Occipital lobe (tissue), 2 donors: ENCODE results near the gene COL2A1. TPM values are rescaled to one million over a fixed set of nuclear protein-coding genes. Genes with fewer than 3 reads are reported as not detected.

ENCODE experiments used
- DNase-seq: peaks from one replicate; lab custom pipeline; 2025; lab: John Stamatoyannopoulos, UW
- total RNA-seq: library from RNA; depleted of rRNA; stranded (reverse); fragments of >200 nt; gene quantifications from one replicate; pipeline ENCODE4 v1.2.3, GENCODE V29; 2014

Gene COL2A1
- total RNA-seq, 1 donor from 2014 or later: 0.78 TPM

DNA sequence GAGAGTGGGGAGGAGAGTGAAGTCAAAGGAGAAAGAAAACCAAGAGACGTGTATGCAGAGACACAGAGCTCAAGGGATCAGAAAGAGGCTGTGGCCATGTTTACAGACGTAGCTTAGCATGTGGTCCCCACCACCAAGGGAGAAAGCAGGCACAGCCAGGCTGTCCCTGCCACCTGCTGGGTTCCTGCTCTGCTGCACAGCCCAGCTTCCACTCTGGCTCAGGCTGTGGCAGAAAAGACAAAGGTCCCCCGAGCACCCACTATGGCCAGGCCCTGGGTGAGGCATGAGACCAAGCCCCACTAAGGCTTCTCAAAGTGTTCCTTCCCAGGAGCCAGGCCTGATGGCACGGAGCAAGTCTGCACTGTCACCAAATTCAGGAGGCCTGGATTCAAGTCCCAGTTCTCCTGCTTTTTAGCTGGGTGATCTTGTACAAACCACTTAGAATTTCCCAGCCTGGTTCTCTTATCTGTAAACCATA, 25.9 kb upstream of the COL2A1 start:
- DNase-seq: no peak

DNA sequence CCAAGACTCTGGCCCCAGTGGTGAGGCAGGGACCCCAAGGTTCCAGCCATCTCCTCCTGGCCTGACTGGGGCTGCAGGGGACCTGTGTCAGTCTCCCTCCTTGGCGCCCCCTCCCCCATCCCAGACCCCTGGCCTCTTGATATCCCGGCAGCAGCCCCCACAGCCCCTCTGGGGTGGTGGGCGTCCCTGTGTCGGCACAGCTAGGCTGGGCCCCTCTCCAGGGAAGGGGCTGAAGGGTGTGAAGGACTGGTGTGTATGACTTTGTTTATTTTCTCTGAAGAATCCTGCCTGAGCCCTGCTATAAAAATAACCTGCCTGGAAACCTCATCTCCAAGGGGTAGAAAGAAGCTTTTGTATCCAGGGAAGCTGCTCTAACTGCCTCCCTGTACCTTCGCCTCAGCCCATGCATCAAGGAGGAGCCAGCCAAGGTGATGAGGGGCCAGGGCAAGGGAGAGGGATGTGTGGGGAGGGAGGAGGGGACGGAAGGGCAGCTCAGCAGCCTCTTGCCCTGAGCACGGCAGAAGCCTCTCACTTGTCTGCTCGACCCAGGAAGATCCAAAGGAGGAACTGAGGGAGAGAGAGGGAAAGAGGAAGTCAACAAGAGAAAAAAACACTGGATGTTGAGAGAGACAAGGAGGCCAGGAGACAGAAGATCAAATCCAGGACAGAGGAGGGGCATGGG, 25.4 kb upstream of the COL2A1 start:
- no peak for DNase-seq

DNA sequence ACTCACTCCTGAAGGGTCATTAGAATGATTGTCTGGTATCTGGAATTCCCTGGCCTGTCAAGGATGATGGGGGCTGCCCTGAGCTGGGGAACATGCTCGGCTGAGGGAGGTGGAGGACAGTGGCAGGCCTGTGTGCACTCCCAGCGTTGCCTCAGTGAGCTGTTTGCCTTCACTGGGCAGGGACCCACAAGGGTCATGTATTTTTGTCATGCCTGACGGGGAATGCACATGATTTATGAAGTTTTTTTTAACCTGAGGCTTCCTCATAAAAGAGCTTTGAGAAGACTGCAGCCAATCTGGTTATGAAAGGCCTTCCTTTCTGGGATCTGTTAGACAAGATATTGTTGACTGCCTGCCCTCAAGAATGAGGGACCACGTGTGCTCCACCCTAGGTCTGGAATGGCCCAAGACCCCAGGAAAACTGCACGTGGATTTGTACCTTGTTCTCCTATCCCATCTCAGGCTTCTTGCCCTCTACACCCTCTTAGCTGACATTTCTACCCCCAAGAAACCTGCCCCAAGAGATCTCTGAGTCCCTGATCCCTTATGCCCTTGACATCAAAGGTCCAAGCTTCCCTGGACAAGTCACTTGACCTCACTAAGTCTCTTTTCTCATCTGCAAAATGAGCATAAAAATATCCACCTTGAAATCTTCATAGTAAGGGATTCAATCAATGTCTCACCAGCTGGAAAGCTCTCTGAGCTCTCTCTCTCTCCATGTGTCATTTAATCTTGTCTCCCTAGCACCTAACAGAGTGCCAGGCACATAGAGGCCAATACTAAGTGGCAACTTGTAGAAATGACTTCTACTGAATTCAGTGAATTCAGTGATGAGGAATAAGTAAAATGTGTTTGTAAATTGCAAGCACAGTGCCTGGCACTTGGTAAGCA, 24.5 kb upstream of the COL2A1 start:
- DNase-seq: no peak

DNA sequence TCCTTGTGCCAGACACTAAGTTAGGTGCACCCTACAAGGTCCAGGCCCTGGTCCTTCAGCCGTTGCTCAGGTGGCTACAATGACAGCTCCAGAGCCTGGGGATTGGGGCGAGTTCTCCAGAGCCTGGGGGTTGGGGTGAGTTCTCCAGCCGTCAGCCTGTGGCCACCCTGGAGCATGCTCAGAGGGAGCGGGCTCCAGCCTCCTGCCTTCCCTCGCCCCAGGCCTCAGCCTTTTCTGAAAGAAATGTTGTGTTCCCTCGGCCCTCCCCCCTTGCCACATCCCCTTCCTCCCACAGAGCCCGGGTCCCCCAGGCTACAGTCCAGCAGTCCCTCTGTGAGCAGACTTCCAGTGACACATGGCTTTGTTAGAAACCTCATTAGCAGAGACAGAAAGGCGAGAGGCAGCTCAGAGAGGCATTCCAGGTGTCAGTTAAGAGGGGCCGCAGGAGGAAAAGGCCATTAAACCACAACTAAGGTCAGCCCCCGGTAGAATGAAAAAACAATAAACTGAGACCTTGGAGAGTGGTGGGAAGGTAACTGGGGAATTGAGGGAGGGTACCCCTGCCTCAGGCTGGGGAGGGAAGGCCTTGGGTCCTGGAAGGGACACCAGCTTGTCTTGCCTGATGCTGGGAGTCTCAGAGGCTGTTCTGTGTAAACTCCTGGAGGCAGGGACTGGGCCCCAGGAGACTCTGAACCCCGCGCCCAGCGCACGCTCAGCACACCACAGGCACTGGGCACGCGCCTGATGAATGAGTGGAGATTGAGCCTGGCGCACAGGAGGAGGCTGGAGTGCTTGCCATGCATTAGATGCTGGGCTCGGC, 23.1 kb upstream of the COL2A1 start:
- no peak for DNase-seq

DNA sequence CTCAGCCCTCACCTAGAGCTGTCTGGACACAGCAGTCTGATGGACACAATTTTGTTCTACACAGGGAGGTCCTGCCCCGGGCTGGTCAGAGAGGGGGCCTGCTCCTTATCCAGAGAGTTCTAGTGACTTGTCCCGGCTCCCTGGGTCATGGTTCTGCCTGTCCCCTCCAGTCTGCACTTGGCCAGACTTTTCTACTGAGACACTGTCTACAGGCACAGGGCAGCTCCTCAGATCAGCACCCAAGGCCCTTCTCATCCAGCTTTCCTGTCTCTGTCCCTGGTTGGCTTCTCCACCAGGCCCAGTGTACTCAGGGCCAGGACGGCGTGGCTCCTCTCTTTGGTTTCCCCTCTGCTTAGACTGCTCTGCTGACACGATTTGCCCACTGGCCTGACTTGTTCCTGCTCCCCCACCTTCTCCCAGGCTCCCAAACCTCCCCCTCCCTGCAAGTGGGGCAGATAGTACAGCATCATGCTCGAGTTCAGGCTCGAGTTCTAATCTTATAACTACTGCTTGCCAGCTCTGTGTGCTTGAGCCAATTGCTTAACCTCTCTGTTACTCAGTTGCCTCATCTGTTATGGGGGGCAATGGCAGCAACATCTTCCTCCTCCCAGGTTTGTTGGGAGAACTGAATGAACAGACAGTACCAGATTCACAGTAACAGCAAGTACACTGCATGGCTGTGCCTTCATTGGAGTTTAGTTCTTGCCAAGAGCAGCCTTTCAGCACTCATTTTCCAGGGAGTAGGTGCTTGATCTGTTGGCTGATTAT, 22.0 kb upstream of the COL2A1 start:
- DNase-seq: no peak

DNA sequence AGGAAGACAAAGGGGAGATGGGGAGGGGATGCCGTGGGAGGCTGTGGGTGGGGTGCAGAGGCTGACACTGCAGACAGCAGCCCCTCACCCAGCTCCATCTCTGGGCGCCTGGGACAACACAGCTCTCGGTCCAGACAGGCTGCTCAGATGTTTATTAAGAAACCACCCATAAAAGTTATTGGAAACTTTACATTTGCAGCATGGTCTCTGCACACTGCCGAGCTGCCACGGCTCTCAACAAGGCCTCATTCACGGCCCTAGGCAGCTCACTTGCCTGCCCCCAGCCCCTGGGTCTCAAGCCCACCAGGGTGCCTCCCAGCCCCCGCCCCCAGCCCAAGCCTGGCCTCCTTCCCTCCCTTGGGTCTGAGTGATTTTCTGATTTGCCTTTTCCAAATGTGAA, 21.0 kb upstream of the COL2A1 start:
- DNase-seq: no peak

DNA sequence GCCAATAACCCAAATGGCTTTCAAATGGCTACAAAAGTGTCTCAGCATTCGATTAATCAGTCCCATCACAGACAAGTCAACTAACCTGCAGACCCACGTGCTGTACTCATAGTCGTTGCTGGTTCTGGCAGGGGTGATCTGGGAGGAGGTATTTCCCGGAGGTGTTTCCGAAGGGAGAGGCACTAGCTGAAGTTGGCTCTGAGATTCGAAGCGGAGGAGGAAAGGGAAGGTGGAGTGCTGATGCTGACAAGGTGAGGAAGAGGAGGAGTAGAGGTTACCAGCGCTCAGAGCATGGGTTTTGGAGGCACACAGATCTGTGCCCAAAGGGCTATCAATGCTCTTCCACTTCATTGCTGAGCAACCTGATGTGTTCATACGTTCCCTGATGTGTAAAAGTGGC, 20.5 kb upstream of the COL2A1 start:
- DNase-seq: no peak

DNA sequence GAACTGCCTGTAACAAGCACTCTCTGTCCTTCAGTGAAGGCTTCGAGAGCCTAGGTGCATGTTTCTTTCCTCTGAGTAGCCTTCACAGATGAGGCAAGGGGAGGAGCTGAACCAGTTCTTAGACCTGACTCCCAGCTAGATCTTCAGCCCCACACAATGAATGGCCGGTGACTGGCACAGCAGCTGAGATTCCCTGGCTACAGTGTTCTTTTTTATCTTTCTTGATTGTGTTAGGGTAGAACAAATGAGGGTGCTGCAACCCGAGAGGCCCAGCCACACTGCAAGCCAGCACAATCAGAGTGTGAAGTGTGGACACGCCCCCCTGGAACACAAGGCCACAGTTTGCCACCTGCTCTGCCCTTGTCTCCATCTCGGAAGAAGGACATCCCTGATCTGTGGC, 19.1 kb upstream of the COL2A1 start:
- DNase-seq: no peak

DNA sequence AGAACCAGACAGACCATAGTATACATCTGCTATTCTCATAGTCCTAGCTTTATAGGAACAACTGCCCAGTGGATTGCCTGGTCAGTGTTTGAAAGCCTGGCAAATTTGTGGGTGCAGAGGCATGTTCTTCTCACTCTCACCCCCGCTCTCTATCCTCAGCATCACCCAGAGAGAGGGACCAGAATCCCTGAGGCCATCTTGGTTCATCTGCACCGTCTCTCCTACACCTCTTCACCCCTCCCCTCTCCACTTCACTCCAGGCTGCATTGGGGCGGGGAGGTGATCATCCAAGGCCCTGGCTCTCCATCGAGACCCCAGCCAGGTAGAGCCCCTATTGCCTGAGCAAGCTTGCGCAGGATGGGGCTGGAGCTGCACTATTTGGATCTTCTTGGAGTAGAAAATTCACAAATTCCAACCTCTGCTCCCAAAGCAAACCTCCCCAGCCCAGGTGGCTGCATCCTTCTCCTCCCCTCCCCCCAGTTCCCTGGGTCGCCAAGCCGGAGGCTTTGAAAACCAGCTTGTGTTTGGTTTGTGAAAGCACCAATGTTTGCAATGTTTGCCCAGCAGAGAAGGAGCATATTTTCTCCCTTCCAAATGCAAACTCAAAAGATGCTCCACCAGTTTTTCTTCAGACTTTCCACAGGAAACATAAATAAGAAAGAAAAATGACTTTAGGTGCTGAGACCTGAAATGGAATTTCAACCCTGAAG, 18.6 kb upstream of the COL2A1 start:
- no peak for DNase-seq

DNA sequence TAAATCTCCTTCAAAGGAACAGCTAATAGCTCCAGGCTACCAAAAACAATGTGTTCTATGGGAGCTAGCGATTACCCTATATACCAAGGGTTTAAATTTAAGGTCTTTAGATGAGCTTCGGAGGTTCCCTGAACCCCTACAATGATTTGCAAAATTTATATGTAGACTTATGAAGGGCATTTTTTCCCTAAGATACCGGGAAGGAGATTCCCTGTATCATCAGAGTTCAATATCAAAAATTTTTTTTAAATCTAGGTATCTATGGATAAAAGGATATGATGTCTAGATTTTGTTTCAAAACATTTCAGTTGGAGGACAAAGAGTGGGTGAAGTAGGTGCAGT, 17.9 kb upstream of the COL2A1 start:
- no peak for DNase-seq

DNA sequence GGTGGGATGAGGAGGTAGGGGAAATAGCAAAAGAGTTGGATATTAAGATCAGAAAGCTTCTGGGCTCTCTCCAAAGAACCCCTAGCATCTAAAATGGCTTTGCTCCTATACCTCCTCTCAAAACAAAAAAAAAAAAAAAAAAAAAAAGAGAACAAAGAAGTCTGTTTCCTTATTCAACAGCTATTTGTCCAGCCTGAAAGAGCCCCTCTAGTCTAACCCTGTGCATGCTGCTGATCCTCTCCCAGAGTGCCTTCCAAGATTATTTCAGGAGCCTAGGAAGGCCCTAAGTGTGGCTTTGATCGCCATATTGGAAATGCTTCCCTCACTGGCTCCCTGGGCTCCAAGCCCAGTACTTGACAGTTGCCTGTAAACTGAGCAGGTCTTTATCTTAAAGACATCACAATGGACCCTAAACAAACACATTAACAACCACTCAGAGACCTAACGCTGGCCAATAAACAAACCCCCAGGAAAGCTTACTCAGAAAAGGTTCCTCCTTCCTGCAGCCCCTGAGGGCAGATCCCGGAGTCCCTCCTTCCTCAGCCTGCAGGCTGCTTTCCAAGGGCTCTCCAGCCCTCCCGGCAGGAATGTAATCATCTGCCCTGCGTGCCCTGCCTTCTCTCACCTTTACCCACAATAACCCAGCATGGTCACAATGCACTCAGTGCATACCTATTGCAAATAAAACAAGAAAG, 17.4 kb upstream of the COL2A1 start:
- DNase-seq: no peak

DNA sequence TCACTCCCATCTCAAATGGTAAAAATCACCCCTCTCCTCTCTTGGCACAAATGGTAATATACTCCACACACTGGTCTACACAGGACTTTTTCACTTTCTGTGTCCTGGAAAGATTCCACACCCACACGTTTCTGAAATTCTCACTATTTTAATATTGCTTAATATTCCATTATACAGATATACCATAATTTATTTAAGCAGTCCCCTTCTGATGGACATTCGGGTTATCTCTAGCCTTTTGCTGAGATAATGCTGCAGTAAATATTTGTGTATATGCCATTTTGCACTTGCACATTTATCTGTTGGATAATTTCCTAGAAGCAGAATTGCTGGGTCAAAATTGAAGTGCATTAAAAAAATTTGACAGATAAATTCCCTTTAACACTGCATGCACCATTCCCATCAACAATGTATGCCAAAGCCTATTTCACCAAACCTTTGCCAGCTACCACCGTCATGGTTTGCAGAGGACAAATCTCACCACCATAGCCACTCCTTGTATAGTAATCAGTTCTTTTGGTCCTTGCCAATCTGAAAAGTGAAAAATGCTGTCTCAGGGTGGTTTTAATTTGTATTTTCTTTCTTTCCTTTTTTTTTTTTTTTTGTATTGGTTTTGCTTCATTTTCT, 15.5 kb upstream of the COL2A1 start:
- no peak for DNase-seq

DNA sequence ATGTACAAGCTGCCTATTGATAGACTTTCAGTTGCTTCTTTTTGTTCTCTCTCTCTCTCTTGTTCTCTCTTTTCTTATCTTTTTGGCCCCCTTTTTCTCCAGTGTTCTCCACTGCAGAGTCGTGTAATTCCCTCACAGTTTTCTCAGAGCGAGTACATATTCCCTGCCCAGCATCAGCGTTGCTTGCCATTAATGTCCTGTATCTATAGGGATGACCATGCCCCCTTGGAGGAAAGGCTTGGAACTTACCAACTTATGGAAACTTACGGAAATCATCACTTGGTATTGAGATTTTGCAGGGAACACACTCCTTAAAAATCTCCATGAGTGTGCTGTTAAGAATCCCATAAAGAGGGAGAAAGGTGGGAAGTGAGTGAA, 14.3 kb upstream of the COL2A1 start:
- no peak for DNase-seq

DNA sequence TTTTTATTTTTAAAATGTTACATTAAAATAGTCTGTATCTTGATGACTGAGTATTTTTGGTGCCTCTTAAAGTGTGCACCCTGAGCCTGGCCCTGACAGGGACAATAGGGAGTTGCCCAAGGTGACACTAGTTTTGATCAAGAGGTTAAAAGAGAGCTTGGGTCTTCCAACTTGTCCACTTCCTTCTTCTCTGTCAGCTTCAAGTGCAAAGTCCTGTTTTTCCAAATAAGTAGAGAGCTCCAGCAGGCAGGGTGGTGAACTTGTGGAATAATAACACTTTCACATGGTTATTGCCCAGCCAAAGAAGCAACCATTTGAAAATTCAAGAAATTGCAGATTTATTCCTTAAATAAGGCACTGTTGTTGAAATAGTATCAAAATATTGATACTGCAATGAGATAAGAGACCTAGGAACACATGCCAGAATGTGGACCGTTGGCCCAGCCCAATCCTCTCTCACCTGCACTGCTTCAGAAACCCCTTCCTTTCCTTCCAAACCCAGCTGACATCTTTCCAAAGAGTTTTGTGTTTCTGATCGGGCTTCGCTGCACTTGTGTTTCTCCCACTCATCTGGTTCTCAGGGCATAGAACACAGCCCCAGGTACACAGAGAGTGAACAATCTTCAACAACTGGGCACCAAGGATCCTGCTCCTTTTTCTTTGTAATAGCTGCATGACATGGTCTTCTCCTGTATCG, 13.8 kb upstream of the COL2A1 start:
- DNase-seq: no peak

DNA sequence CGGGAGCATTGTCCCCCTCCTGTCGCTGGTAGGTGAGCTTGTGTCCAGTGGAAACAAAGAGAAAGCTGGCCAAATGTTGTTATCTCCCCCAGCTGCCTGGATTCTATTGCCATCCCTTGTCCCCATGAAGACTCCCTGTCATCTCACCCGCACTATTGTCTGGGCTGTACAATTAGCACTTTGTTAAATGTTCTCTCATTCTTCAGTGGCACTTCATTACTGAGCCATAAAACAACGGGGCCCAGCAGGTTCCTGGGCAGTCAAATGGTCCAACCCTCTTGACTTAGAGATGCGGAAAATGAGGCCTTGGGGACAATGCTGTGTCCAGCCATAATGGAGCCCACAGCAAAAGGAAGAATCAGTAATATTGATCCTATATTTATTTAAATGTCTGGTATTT, 13.2 kb upstream of the COL2A1 start:
- no peak for DNase-seq

DNA sequence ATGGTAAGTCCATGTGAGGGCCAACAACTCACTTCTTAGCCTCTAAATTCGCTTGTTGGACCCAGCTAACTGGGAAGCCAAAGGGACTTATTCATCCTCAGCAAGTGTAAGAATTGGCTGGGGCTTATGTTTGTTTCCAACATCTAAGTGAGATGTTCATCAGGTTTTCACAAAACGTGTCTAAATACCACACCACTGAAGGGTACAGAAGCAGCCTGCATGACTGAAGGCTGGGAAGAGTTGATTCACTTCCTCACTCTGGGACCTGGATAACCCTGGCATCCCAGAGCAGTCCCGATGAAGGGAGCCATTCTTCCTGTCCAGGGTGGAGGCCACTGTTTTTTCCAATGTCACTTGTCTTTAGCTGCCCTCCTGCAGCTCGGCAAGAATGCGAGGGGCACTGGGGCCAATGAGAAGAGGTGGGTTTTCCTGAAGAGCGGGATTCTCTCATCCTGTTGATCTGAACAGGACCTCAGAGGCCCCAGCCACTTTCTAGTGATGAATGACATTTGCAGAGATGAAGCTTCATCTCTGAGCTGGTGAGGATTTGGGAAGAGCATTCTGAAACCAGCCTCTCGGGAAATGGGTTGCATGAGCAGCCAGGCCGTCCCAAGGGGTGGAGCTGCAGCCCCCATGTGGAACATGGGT, 12.2 kb upstream of the COL2A1 start:
- no peak for DNase-seq

DNA sequence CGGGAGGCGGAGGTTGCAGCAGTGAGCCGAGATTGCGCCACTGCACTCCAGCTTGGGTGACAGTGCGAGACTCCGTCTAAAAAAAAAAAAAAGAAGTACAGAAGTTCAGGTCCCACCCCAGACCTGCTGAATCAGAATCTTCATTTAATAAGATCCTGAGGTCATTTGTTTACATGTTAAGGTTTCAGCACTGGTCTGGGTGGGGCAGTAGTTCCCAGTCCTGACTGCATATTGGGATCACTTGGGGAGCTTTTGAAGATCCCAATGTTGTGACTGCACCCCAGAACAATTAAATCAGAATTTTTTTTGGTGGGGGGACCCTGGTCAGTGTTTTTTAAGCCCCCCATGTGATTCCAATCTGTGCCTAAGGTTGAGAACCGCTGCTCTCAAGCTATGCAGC, 11.7 kb upstream of the COL2A1 start:
- no peak for DNase-seq

DNA sequence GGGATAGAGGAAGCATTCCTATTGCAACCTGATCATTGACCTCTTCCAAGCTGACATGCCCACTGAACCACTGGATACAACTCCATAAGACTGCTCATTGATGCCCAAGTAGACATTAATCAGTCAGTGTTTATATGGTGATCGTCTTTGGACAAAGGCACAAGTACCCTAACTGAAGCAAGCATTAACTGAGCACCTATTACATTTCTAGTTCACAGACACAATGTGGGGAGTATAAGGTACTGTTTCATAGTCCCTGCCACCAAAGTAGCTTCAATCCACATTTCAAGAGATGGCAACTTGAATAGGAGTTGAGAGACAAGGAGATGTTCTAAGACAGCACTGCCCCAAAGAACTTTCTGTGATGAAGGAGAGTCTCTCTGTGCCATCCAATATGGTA, 10.9 kb upstream of the COL2A1 start:
- no peak for DNase-seq

DNA sequence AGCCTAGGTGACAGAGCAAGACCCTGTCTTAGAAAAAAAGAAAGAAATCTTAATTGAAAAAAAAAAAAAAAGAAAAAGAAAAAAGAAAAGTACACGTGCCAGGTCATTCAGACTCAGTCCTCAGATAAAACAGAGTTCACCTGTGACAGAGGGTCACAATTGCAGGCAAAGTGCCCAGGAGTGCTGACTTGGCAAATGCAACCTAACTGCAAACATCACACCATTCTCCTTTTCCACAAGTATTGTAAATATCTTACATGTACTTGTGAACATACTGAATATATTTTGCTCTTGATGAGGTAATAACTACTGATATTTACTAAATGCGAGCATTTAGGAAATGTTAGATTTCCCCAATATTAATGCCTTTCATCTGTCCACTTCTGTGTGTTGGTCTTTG, 9.0 kb upstream of the COL2A1 start:
- DNase-seq: no peak
